WERI-Rb-1 (cell line): ENCODE measurements around the gene BRI3.
"Not testable (repeated sequence)": the region's sequence is repeated elsewhere in the genome, so short reads cannot be mapped to it uniquely, and the experiment has no call there.

ENCODE experiments used
- DNase-seq: peaks from one replicate; pipeline ENCODE4 v3.0.0-alpha.2; 2020
- H3K27ac ChIP-seq: fragments of 250-450 bp; sonication (Bioruptor Pico); 2 replicates; pipeline ENCODE4 v1.5.1; 2020; ENCODE audit warnings: mild to moderate bottlenecking, moderate library complexity
- H3K27me3 ChIP-seq: fragments of 250-450 bp; sonication (Bioruptor Pico); 2 replicates; pipeline ENCODE4 v1.5.1; 2021; ENCODE audit warnings: mild to moderate bottlenecking, low read depth, moderate library complexity; ENCODE audit not compliant: insufficient read depth, severe bottlenecking
- H3K36me3 ChIP-seq: fragments of 250-450 bp; sonication (Bioruptor Pico); 2 replicates; pipeline ENCODE4 v1.5.1; 2020; ENCODE audit warnings: mild to moderate bottlenecking, moderate library complexity
- H3K4me3 ChIP-seq: 2 replicates; pipeline ENCODE4 v1.5.1; 2011; ENCODE audit warnings: low read depth, mild to moderate bottlenecking, control low read depth, low read length
- H3K9me3 ChIP-seq: fragments of 250-450 bp; sonication (Bioruptor Pico); 2 replicates; pipeline ENCODE4 v1.5.1; 2021; ENCODE audit warnings: mild to moderate bottlenecking, moderate library complexity; ENCODE audit not compliant: severe bottlenecking
- TF ChIP-seq, protein P1 (sequence below): IDR thresholded peaks from 2 replicates; pipeline ENCODE4 v1.5.1; 2011; ENCODE audit warnings: low read depth, mild to moderate bottlenecking, control low read depth, inconsistent platforms, low read length

Gene BRI3

DNA sequence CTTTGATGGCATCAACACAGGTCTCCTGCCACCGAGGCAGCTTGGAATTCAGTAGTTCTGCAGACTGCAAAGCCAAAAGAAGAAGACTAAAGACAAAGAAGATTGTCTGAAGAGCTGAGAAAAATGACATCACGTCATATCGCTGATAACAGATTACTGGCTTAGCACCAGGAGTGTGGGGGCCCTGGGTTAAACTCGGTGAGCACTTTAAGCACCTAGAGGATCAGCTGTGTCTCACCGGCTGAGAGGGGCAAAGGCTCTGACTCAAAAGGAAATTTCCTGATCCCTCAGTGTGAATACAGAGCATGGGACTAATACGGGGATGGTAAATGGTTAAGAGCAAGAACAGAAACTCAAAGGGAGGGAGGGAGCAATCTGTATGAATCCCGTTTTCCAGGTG is 30.7 kb downstream of the BRI3 start:
- Histone ChIP-seq H3K9me3 (no peaks in the 10 kb centered on the region), H3K4me3 (no peak overlapping the region), H3K27me3 (no peaks in the 10 kb centered on the region), H3K27ac (peak overlapping the region; percentile 54), H3K36me3 (peaks cover 74% of the 10 kb centered on the region)
- peak; percentile 63 for DNase-seq
- TF ChIP-seq, protein P1, sequence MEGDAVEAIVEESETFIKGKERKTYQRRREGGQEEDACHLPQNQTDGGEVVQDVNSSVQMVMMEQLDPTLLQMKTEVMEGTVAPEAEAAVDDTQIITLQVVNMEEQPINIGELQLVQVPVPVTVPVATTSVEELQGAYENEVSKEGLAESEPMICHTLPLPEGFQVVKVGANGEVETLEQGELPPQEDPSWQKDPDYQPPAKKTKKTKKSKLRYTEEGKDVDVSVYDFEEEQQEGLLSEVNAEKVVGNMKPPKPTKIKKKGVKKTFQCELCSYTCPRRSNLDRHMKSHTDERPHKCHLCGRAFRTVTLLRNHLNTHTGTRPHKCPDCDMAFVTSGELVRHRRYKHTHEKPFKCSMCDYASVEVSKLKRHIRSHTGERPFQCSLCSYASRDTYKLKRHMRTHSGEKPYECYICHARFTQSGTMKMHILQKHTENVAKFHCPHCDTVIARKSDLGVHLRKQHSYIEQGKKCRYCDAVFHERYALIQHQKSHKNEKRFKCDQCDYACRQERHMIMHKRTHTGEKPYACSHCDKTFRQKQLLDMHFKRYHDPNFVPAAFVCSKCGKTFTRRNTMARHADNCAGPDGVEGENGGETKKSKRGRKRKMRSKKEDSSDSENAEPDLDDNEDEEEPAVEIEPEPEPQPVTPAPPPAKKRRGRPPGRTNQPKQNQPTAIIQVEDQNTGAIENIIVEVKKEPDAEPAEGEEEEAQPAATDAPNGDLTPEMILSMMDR = no peak

DNA sequence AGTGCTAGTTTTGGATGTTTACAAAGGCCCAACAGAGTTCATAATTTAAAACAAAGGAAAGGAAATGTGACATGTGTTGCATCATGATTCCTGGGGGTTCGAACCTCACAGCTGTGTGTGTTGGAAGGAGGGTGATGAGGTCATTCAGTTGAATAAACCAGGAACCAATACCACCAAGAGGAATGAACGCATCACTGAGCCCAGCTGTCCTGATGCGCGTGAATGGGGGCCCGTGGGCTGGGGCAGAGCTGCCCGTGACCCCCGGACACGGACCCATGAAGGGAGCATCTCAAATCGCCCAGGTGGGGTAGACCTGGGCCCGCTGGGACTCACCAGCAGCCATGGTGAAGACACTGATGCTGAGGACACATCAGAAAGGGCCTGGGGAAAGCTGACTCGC is 33.0 kb downstream of the BRI3 start:
- H3K36me3 ChIP-seq = peaks cover 58% of the 10 kb centered on the region
- TF ChIP-seq, protein P1 = no peak
- DNase-seq = no peak
- H3K4me3 ChIP-seq = no peak overlapping the region
- no peaks in the 10 kb centered on the region for H3K27me3 ChIP-seq
- H3K9me3 ChIP-seq = no peaks in the 10 kb centered on the region
- H3K27ac ChIP-seq = no peak overlapping the region

DNA sequence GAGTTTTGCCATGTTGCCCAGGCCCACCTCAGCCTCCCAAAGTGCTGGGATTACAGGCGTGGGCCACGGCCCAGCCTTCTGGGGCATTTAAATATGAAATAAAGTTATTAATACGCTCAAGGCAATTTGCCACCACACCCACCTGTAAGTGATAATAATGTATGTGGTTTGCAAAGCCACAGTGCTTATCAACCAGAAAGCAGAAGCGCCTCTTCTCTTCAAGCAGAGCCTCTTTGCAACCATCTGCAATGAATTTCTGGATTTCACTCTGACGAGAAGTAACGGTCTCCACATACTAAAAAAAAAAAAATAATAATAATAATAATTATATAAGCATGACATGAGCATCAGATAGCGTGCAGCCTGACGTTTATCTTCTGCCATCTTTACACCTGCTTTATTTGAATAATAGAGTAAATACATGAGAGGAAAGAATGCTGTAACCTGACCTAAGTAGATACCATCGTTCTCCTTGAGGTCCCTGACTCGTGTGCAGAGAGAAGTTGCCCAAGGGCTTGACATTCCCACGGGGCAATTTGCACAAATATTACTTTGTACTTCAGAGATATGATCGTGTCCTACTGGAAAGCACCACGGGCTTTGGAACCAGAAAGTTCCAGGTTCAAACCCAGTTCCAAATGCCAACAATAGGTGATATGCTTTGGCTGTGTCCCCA is 34.0 kb downstream of the BRI3 start:
- H3K27me3 ChIP-seq = no peaks in the 10 kb centered on the region
- no peak overlapping the region for H3K4me3 ChIP-seq
- no peak for DNase-seq
- TF ChIP-seq, protein P1 = no peak
- peaks cover 52% of the 10 kb centered on the region for H3K36me3 ChIP-seq
- H3K9me3 ChIP-seq = no peaks in the 10 kb centered on the region
- no peak overlapping the region for H3K27ac ChIP-seq

DNA sequence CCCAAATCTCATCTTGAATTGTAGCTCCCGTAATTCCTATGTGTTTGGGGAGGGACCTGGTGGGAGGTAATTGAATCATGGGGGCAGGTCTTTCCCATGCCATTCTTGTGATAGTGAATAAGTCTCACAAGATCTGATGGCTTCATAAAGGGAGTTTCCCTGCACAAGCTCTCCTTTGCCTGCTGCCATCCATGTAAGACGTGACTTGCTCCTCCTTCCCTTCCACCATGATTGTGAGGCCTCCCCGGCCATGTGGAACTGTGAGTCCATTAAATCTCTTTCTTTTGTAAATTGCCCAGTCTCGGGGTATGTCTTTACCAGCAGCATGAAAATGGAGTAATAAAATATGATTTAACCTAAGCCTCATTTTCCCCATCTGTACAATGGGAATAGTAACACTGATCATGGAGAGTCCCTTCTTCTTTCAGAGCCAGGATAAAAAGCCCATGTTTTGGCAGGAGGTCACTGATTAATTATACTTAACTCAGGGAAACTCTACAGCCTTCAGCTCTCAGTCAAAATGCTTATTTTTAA is 34.6 kb downstream of the BRI3 start:
- not testable (repeated sequence) for H3K4me3 ChIP-seq, H3K27ac ChIP-seq, H3K27me3 ChIP-seq, DNase-seq, H3K9me3 ChIP-seq
- peaks cover 47% of the 10 kb centered on the region for H3K36me3 ChIP-seq

DNA sequence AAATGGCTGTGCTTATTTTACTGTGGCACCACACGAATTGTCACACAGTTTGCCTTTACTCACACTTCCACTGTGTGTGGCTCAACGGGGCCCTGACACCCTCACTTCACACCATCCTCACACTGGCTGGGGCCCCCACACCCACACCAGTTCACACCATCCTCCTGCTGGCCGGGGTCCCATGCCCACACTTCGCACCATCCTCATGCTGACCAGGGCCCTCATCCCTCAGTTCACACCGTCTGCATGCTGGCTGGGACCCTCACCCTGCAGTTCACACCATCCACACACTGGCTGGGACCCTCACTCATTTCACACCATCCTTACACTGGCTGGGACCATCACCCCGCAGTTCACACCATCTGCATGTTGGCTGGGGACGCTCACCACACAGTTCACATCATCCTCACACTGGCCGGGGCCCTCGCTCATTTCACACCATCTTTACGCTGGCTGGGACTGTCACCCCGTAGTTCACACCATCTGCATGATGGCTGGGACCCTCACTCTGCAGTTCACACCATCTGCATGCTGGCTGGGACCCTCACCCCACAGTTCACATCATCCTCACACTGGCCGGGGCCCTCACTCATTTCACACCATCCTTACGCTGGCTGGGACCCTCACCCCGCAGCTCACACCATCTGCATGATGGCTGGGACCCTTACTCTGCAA is 36.0 kb downstream of the BRI3 start:
- DNase-seq = no peak
- H3K4me3 ChIP-seq = no peak overlapping the region
- peaks cover 37% of the 10 kb centered on the region for H3K36me3 ChIP-seq
- H3K27me3 ChIP-seq = no peaks in the 10 kb centered on the region
- no peak overlapping the region for H3K27ac ChIP-seq
- TF ChIP-seq, protein P1 = no peak
- H3K9me3 ChIP-seq = no peaks in the 10 kb centered on the region

DNA sequence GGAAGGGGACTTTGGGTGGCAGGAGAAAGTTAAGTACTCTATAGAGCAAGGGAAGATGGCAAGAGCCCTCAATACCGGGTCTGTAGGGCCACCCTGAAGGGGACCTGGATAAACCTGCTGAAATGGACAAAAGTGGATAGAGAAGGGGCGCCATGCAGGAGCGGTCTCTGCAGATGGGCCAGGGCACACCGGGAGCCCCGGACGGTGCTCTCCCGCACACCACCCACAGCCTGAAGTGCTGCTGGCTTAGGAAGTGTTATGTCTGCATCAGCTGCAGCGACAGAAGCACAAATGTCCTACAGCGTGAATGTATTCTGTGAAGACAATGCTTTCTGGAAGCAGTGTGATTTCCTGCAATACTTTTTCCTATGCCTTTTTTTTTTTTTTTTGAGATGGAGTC is 37.7 kb downstream of the BRI3 start:
- H3K27ac ChIP-seq = no peak overlapping the region
- H3K36me3 ChIP-seq = peaks cover 27% of the 10 kb centered on the region
- no peak for DNase-seq
- no peaks in the 10 kb centered on the region for H3K27me3 ChIP-seq
- no peaks in the 10 kb centered on the region for H3K9me3 ChIP-seq
- no peak overlapping the region for H3K4me3 ChIP-seq
- TF ChIP-seq, protein P1 = no peak
